Glomerular visceral epithelial cell (primary cell): ENCODE results near the gene DPP6.

ENCODE experiments used
- DNase-seq: peaks from one replicate; pipeline ENCODE4 v3.0.0-alpha.2; 2016; ENCODE audit errors: extremely low spot score

The DPP6 gene

GRCh38 chr7:154769001-154769400 is 716.8 kb downstream of the DPP6 start:
- DNase-seq = no peak

- DNase-seq = no peak
Observed at GRCh38 chr7:154769527-154769926, 717.3 kb downstream of the DPP6 start.

GRCh38 chr7:154770361-154770760 is 718.2 kb downstream of the DPP6 start:
- DNase-seq = no peak

- DNase-seq = no peak
Observed at GRCh38 chr7:154770962-154771361, 718.8 kb downstream of the DPP6 start.

GRCh38 chr7:154774303-154774969 is 722.2 kb downstream of the DPP6 start:
- DNase-seq = no peak

GRCh38 chr7:154775681-154776080 is 723.5 kb downstream of the DPP6 start:
- DNase-seq = no peak

GRCh38 chr7:154776350-154776749 is 724.2 kb downstream of the DPP6 start:
- DNase-seq = no peak

GRCh38 chr7:154777023-154777422 is 724.8 kb downstream of the DPP6 start:
- no peak for DNase-seq

- no peak for DNase-seq
Observed at GRCh38 chr7:154777489-154777888, 725.3 kb downstream of the DPP6 start.

- no peak for DNase-seq
Observed at GRCh38 chr7:154777908-154778307, 725.7 kb downstream of the DPP6 start.

- no peak for DNase-seq
Observed at GRCh38 chr7:154781369-154782303, 729.4 kb downstream of the DPP6 start.

- DNase-seq = no peak
Observed at GRCh38 chr7:154783281-154783909, 731.2 kb downstream of the DPP6 start.

- DNase-seq = no peak
Observed at GRCh38 chr7:154785898-154786297, 733.7 kb downstream of the DPP6 start.

- no peak for DNase-seq
Observed at GRCh38 chr7:154789404-154789803, 737.2 kb downstream of the DPP6 start.

GRCh38 chr7:154791611-154792010 is 739.4 kb downstream of the DPP6 start:
- DNase-seq = no peak

GRCh38 chr7:154792436-154793055 is 740.3 kb downstream of the DPP6 start:
- DNase-seq = no peak

GRCh38 chr7:154794147-154794780 is 742.1 kb downstream of the DPP6 start:
- no peak for DNase-seq

GRCh38 chr7:154795014-154795413 is 742.8 kb downstream of the DPP6 start:
- DNase-seq = no peak

GRCh38 chr7:154795437-154795836 is 743.2 kb downstream of the DPP6 start:
- DNase-seq = no peak

- DNase-seq = no peak
Observed at GRCh38 chr7:154804449-154804848, 752.3 kb downstream of the DPP6 start.

- DNase-seq = no peak
Observed at GRCh38 chr7:154812027-154812426, 759.8 kb downstream of the DPP6 start.
